Urinary bladder (tissue), 4 donors: Measurements from ENCODE around the gene UBE2QL1. TPM values are rescaled to one million over a fixed set of nuclear protein-coding genes. Genes with fewer than 3 reads are reported as not detected.

Experiments used
- DNase-seq: peaks from one replicate; pipeline ENCODE4 v3.0.0-alpha.2; 2015; ENCODE audit errors: extremely low spot score
- H3K27ac ChIP-seq: one replicate; pipeline ENCODE4 v1.5.1; 2013; ENCODE audit warnings: low read depth, mild to moderate bottlenecking, moderate library complexity
- H3K36me3 ChIP-seq: one replicate; pipeline ENCODE4 v1.6.1; 2013; ENCODE audit warnings: mild to moderate bottlenecking, moderate library complexity; ENCODE audit not compliant: insufficient read depth
- H3K4me1 ChIP-seq: one replicate; pipeline ENCODE4 v1.6.1; 2013; ENCODE audit warnings: mild to moderate bottlenecking, moderate library complexity; ENCODE audit not compliant: insufficient read depth
- H3K4me3 ChIP-seq: one replicate; pipeline ENCODE4 v1.5.1; 2013; ENCODE audit warnings: low read depth, low read length
- WGBS: extraction: QIAGEN DNeasy Blood & Tissue Kit; methylation state at CpG from one replicate; pipeline ENCODE4 v1.1.7; 2013; 5-methylcytosine and 5-hydroxymethylcytosine counted together
- polyA plus RNA-seq: library from polyadenylated mRNA; stranded (reverse); fragments of 200-250 nt; gene quantifications from one replicate; pipeline ENCODE4 v1.2.3, GENCODE V29; 2013
- total RNA-seq: library from RNA; depleted of rRNA; stranded (reverse); fragments of >200 nt; gene quantifications from one replicate; pipeline ENCODE4 v1.2.3, GENCODE V29; 2014
- donor health status: healthy with polysubstance abuse.
- donor health status: healthy.

Gene UBE2QL1
- total and polyA plus RNA-seq, 2 donors: 0.46 to 0.48 TPM

DNA sequence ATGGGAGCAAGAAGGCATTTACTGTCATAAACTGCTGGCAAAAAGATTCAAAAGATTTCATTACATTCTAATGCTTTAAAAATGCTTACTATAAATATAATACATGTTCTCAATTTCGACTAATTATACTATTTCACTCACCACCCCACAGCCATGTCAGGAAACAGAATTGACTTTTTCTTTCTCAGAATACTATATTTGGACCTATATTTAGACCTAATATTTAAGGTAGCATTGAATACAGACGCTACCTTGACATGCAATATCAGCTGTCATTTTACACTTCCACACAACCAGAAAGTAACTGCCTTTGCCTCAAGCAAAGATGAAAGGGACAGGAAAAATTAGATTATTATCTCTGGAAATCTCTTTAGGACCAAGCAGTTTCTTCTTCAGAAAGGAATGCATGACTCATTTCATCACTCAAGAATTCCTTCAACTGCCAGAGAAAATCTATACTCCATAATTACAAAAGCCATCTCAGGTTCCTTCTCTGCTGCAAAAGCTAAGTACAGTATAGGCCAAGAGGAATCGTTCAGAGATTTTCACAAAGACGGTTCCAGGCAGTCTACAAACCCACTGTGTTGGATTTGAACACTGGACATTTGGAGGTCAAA is 11.8 kb upstream of the UBE2QL1 start:
- DNase-seq: no peak
- WGBS: 76% methylated on average over 4 of the region's 4 CpGs
- no peaks in the 10 kb centered on the region for H3K4me1 ChIP-seq
- H3K27ac ChIP-seq: no peak overlapping the region
- no peak overlapping the region for H3K4me3 ChIP-seq
- no peaks in the 10 kb centered on the region for H3K36me3 ChIP-seq

GRCh38 chr5:6439588-6440550 is 8.8 kb upstream of the UBE2QL1 start:
- no peak overlapping the region for H3K27ac ChIP-seq
- WGBS: 77% methylated on average over 5 of the region's 5 CpGs
- H3K4me1 ChIP-seq: no peaks in the 10 kb centered on the region
- H3K36me3 ChIP-seq: no peaks in the 10 kb centered on the region
- DNase-seq: no peak
- H3K4me3 ChIP-seq: no peak overlapping the region

- WGBS: 83% methylated on average over 2 of the region's 2 CpGs
- Histone ChIP-seq H3K4me3 (no peak overlapping the region), H3K27ac (no peak overlapping the region), H3K4me1 (no peaks in the 10 kb centered on the region), H3K36me3 (no peaks in the 10 kb centered on the region)
- no peak for DNase-seq
These were observed 6.3 kb upstream of the UBE2QL1 start for GRCh38 chr5:6442333-6442732.

DNA sequence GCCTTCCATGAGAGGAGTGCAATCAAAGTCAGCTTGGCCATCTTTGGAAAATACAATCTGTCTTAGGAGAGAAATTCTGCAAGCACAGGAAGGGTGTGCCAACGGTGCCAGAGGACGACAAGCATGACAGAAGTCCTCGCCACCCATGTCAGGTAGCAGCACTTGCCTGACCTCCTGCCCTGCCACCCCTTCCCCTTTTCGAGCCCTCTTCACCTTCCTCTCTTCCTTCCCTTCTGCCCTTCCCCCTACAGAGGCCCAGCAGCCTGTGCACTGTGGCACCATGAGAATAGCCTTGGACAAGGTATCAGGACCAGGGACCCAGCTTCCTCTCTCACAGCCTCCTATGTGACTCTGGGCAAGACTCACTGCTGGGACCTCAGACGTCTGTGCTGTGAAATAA is 5.3 kb upstream of the UBE2QL1 start:
- H3K4me1 ChIP-seq: no peaks in the 10 kb centered on the region
- no peak for DNase-seq
- 76% methylated on average over 5 of the region's 5 CpGs for WGBS

DNA sequence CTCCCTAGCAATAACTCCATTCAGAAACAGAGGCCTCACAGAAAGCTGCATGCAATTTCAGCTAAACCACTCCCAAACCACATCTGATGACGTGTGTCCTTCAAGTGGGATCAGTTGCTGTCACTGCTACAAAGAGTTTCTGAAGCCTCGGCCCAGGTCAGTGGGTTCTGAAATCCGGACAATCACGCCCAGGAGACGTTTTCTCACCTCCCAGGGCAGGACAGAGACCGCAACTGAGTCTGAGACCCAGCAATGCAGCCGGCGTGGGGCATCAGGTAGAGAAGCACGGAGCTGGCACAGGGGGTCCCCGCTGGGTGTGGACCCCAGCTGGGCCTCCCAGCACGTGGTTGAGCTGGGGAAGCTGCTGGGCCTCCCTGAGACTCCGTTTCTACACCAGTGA is 2.6 kb upstream of the UBE2QL1 start:
- no peak overlapping the region for H3K27ac ChIP-seq
- H3K36me3 ChIP-seq: no peaks in the 10 kb centered on the region
- no peak for DNase-seq
- H3K4me3 ChIP-seq: no peak overlapping the region
- H3K4me1 ChIP-seq: no peaks in the 10 kb centered on the region
- 74% methylated on average over 12 of the region's 12 CpGs for WGBS

More for the DNA sequence above, 5.3 kb upstream of the UBE2QL1 start:
- Histone ChIP-seq H3K27ac (no peak overlapping the region), H3K4me3 (no peak overlapping the region), H3K36me3 (no peaks in the 10 kb centered on the region)

- no peak overlapping the region for H3K4me3 ChIP-seq
- no peak for DNase-seq
- no peaks in the 10 kb centered on the region for H3K4me1 ChIP-seq
- no peak overlapping the region for H3K27ac ChIP-seq
- no peaks in the 10 kb centered on the region for H3K36me3 ChIP-seq
- WGBS: 54% methylated on average over 21 of the region's 21 CpGs
These were observed 1.9 kb upstream of the UBE2QL1 start for GRCh38 chr5:6446626-6447309.

DNA sequence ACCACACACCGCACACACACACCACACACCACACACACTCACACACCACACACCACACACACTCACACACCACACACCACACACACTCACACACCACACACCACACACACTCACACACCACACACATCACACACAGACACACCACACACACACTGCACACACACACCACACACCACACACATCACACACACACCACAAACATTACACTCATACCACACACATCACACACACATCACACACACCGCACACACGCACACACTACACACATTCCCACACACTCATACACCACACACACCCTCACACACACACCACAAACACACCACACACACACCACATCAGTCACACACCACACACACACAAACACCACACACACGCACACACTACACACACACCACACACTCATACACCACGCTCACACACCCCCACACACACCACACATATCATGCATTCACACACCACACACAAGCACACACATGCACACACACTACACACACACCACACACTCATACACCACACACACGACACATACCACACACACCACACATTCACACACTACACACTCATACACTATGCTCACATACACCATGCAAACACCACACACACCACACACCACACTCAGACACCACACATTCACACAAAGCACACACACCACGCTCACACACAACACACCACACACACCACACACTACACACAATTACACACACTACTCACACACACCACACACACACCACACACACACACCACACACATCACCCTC is 1.1 kb upstream of the UBE2QL1 start:
- H3K4me1 ChIP-seq: no peaks in the 10 kb centered on the region
- H3K27ac ChIP-seq: no peak overlapping the region
- no peak overlapping the region for H3K4me3 ChIP-seq
- no peak for DNase-seq
- no peaks in the 10 kb centered on the region for H3K36me3 ChIP-seq
- 97% methylated on average over 7 of the region's 7 CpGs for WGBS

- Histone ChIP-seq H3K36me3 (no peaks in the 10 kb centered on the region), H3K27ac (no peak overlapping the region), H3K4me3 (no peak overlapping the region), H3K4me1 (no peaks in the 10 kb centered on the region)
- no peak for DNase-seq
- WGBS: 98% methylated on average over 3 of the region's 3 CpGs
These were observed 543 bp upstream of the UBE2QL1 start for GRCh38 chr5:6448141-6448491.

DNA sequence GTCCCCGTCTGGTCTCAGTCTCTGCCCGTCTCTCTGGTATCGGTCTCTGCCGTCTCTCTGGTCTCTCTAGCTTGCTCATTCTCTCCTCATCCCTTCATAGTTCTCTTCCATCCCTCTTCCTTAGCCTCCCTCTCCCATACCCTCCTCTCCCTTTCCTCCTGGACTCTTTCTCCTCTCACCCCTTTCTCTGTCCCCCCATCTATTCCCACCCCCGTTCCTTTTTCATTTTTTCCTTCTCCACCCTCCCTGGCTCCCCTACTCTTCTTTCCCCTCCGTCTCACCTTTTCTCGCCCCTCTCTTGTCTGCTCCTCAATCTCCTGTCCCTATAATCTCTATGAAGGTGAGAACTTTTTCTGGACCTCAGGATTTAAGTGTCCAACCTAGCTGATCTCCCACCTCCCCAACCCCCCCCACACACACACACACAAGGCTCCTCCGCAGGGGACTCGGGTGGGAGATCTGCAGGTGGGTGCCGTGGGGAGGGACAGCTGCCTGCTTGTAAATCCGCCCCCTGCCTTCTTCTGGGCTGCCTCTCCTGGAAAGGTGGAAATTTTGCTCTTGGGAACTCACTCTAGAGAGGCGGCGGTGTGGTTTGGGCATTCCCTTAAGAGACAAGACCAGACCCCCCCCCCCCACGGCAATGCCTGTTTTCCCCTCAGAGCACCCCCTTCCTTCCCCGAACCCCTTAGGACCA is 953 bp downstream of the UBE2QL1 start:
- 16% methylated on average over 15 of the region's 15 CpGs for WGBS
- H3K4me3 ChIP-seq: no peak overlapping the region

DNA sequence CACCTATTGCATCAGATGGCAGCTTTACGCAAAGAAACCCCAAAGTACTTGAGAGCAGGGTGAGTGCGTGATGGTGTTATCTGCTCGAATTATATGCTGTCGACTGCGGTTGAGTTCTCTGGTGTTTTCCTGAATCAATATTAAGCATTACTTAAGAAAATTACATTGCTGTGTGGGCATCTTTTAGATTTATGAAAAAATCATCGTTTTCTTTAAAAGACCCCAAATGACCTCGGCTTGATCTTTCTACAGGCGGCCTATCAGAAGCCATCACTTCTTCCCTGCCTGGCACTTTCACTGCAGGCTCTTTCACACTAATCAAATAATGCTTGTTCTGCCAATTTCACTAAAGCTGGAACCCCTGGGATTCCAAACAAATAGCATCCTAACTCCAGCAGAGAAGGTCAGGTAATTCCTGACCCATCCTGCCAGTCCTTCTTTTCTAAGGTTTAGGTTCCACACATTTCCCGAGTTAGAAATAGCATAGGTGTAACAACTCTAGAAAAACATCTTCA is 1.7 kb downstream of the UBE2QL1 start:
- Histone ChIP-seq H3K4me3 (no peak overlapping the region), H3K27ac (no peak overlapping the region), H3K36me3 (no peaks in the 10 kb centered on the region), H3K4me1 (no peaks in the 10 kb centered on the region)
- no peak for DNase-seq
- WGBS: 44% methylated on average over 9 of the region's 9 CpGs

More for the DNA sequence above, 953 bp downstream of the UBE2QL1 start:
- DNase-seq: no peak
- Histone ChIP-seq H3K27ac (no peak overlapping the region), H3K4me1 (no peaks in the 10 kb centered on the region), H3K36me3 (no peaks in the 10 kb centered on the region)

- Histone ChIP-seq H3K4me1 (no peaks in the 10 kb centered on the region), H3K4me3 (no peak overlapping the region), H3K36me3 (no peaks in the 10 kb centered on the region), H3K27ac (no peak overlapping the region)
- 75% methylated on average over 10 of the region's 10 CpGs for WGBS
- no peak for DNase-seq
These were observed 4.2 kb downstream of the UBE2QL1 start for GRCh38 chr5:6452622-6453504.

- Histone ChIP-seq H3K4me1 (no peaks in the 10 kb centered on the region), H3K27ac (no peak overlapping the region), H3K36me3 (no peaks in the 10 kb centered on the region), H3K4me3 (no peak overlapping the region)
- no peak for DNase-seq
- WGBS: 53% methylated on average over 2 of the region's 2 CpGs
These were observed 5.4 kb downstream of the UBE2QL1 start for GRCh38 chr5:6453937-6454560.
